ENCODE data around the gene PRKCZ.
"Not testable (repeated sequence)": the region's sequence is repeated elsewhere in the genome, so short reads cannot be mapped to it uniquely, and the experiment has no call there.

Gene PRKCZ

GRCh38 chr1:2133879-2134215 lies 83.6 kb downstream of the PRKCZ start:
- no peak for DNase-seq (ENCODE audit: low read depth in 4 of 4, low spot score in 1 of 4)

- DNase-seq (ENCODE audit: low read depth in 4 of 4, low spot score in 1 of 4), result no peak
Measured at GRCh38 chr1:2134266-2134620, 84.0 kb downstream of the PRKCZ start.

GRCh38 chr1:2134621-2135307 lies 84.6 kb downstream of the PRKCZ start:
- no peak for DNase-seq (ENCODE audit: low read depth in 4 of 4, low spot score in 1 of 4)

- no peak for DNase-seq (ENCODE audit: low read depth in 4 of 4, low spot score in 1 of 4)
Measured at GRCh38 chr1:2135441-2135841, 85.2 kb downstream of the PRKCZ start.

- DNase-seq (ENCODE audit: low read depth in 4 of 4, low spot score in 1 of 4), result no peak
Measured at GRCh38 chr1:2135941-2136340, 85.7 kb downstream of the PRKCZ start.

GRCh38 chr1:2136386-2137235 lies 86.4 kb downstream of the PRKCZ start:
- DNase-seq (ENCODE audit: low read depth in 4 of 4, low spot score in 1 of 4), result no peak

GRCh38 chr1:2137257-2138121 lies 87.3 kb downstream of the PRKCZ start:
- DNase-seq (ENCODE audit: low read depth in 4 of 4, low spot score in 1 of 4), result no peak

GRCh38 chr1:2139156-2139555 lies 88.9 kb downstream of the PRKCZ start:
- not testable (repeated sequence) for DNase-seq (ENCODE audit: low read depth in 4 of 4, low spot score in 1 of 4)

GRCh38 chr1:2141025-2141424 lies 90.8 kb downstream of the PRKCZ start:
- DNase-seq (ENCODE audit: low read depth in 4 of 4, low spot score in 1 of 4), result no peak

- DNase-seq (ENCODE audit: low read depth in 4 of 4, low spot score in 1 of 4), result no peak
Measured at GRCh38 chr1:2143814-2144500, 93.7 kb downstream of the PRKCZ start.

- DNase-seq (ENCODE audit: low read depth in 4 of 4, low spot score in 1 of 4), result no peak
Measured at GRCh38 chr1:2144501-2145090, 94.4 kb downstream of the PRKCZ start.

- DNase-seq (ENCODE audit: low read depth in 4 of 4, low spot score in 1 of 4), result no peak
Measured at GRCh38 chr1:2145946-2146835, 96.0 kb downstream of the PRKCZ start.

GRCh38 chr1:2146836-2147517 lies 96.8 kb downstream of the PRKCZ start:
- no peak for DNase-seq (ENCODE audit: low read depth in 4 of 4, low spot score in 1 of 4)

- not testable (repeated sequence) for DNase-seq (ENCODE audit: low read depth in 4 of 4, low spot score in 1 of 4)
Measured at GRCh38 chr1:2147869-2148268, 97.7 kb downstream of the PRKCZ start.

- peak in 1 of 4 experiments; percentile 11 for DNase-seq (ENCODE audit: low read depth in 4 of 4, low spot score in 1 of 4)
Measured at GRCh38 chr1:2148691-2149090, 98.5 kb downstream of the PRKCZ start.

- DNase-seq (ENCODE audit: low read depth in 4 of 4, low spot score in 1 of 4), result no peak
Measured at GRCh38 chr1:2150801-2151200, 100.6 kb downstream of the PRKCZ start.

- DNase-seq (ENCODE audit: low read depth in 4 of 4, low spot score in 1 of 4), result no peak
Measured at GRCh38 chr1:2151252-2151651, 101.0 kb downstream of the PRKCZ start.

- DNase-seq (ENCODE audit: low read depth in 4 of 4, low spot score in 1 of 4), result no peak
Measured at GRCh38 chr1:2151911-2152310, 101.7 kb downstream of the PRKCZ start.

- DNase-seq (ENCODE audit: low read depth in 4 of 4, low spot score in 1 of 4), result no peak
Measured at GRCh38 chr1:2152954-2153353, 102.7 kb downstream of the PRKCZ start.

Measured in stimulated activated CD4-positive, alpha-beta T cell treated with anti-CD3 and anti-CD28 coated beads, Interleukin-1b, Interleukin-23, amount 100 ng/mL, for 24 hours (primary cell).